HEK293 (cell line): ENCODE results near the gene ARHGAP26.

ENCODE experiments used
- CTCF ChIA-PET: fragments of 350-600 bp; formaldehyde crosslinking; extraction: SDS; loops from one replicate; lab custom pipeline; 2021; ENCODE audit warnings: antibody characterized with exemption; lab: Yijun Ruan, JAX
- POLR2A ChIA-PET: fragments of 300-600 bp; formaldehyde crosslinking; extraction: SDS; loops from one replicate; lab custom pipeline; 2020; ENCODE audit warnings: antibody characterized with exemption, inconsistent platforms; lab: Yijun Ruan, JAX
- H3K27ac ChIP-seq: fragments of 200-500 bp; sonication (Bioruptor generic); 2 replicates; pipeline ENCODE4 v1.5.1; 2014; ENCODE audit warnings: low read depth, low read length, control low read depth, inconsistent platforms; ENCODE audit errors: extremely low read depth
- H3K36me3 ChIP-seq, 2 experiments: fragments of 200-500 bp in 1 of 2; sonication (Bioruptor generic) in 1 of 2; 1 replicate in 1 of 2; 2 replicates in 1 of 2; pipeline ENCODE4 v1.5.1; 2014 to 2017; ENCODE audit warnings: inconsistent platforms in 2 of 2, low read length in 2 of 2; ENCODE audit not compliant: control insufficient read depth in 2 of 2, insufficient read depth in 1 of 2
- H3K4me1 ChIP-seq: fragments of 200-500 bp; sonication (Bioruptor generic); 2 replicates; pipeline ENCODE4 v1.5.1; 2014; ENCODE audit warnings: mild to moderate bottlenecking, low read length, inconsistent platforms; ENCODE audit not compliant: control insufficient read depth, insufficient read depth
- H3K4me3 ChIP-seq: 2 replicates; pipeline ENCODE4 v1.5.1; 2011; ENCODE audit warnings: low read depth, mild to moderate bottlenecking, control low read depth, low read length, moderate library complexity
- H3K9me3 ChIP-seq: fragments of 200-500 bp; sonication (Bioruptor generic); 2 replicates; pipeline ENCODE4 v1.5.1; 2014; ENCODE audit warnings: low read depth, low read length, inconsistent platforms; ENCODE audit not compliant: control insufficient read depth, insufficient read depth
- BCL11A ChIP-seq: fragments of 450-650 bp; formaldehyde crosslinking; IDR thresholded peaks from 2 replicates; pipeline ENCODE4 v1.5.1; 2016; ENCODE audit warnings: low read depth, missing biosample characterization, missing genetic modification characterization
- SP2 ChIP-seq: fragments of 450-650 bp; formaldehyde crosslinking; IDR thresholded peaks from 2 replicates; pipeline ENCODE4 v1.5.1; 2016; ENCODE audit warnings: missing biosample characterization, missing genetic modification characterization
- SP7 ChIP-seq: fragments of 450-650 bp; formaldehyde crosslinking; IDR thresholded peaks from 2 replicates; pipeline ENCODE4 v1.5.1; 2016; ENCODE audit warnings: missing biosample characterization, missing genetic modification characterization
- TRIM28 ChIP-seq: IDR thresholded peaks from 2 replicates; pipeline ENCODE4 v1.6.1; 2011; ENCODE audit warnings: low read length, control low read depth, borderline replicate concordance
- WT1 ChIP-seq: fragments of 450-650 bp; formaldehyde crosslinking; IDR thresholded peaks from 2 replicates; pipeline ENCODE4 v1.5.1; 2016; ENCODE audit warnings: missing biosample characterization, missing genetic modification characterization
- ZBTB20 ChIP-seq: fragments of 450-650 bp; formaldehyde crosslinking; IDR thresholded peaks from 2 replicates; pipeline ENCODE4 v1.5.1; 2016; ENCODE audit warnings: missing biosample characterization, missing genetic modification characterization
- ZBTB7A ChIP-seq: fragments of 450-650 bp; formaldehyde crosslinking; IDR thresholded peaks from 2 replicates; pipeline ENCODE4 v1.5.1; 2016; ENCODE audit warnings: low read depth, missing biosample characterization, missing genetic modification characterization
- ZNF121 ChIP-seq: fragments of 450-650 bp; formaldehyde crosslinking; IDR thresholded peaks from 2 replicates; pipeline ENCODE4 v1.5.1; 2016; ENCODE audit warnings: missing biosample characterization, missing genetic modification characterization
- ZNF140 ChIP-seq: fragments of 450-650 bp; formaldehyde crosslinking; IDR thresholded peaks from 2 replicates; pipeline ENCODE4 v1.5.1; 2016; ENCODE audit warnings: missing biosample characterization, missing genetic modification characterization
- ZNF157 ChIP-seq: fragments of 450-650 bp; formaldehyde crosslinking; IDR thresholded peaks from 2 replicates; pipeline ENCODE4 v1.5.1; 2016; ENCODE audit warnings: missing biosample characterization, missing genetic modification characterization
- ZNF354C ChIP-seq: fragments of 450-650 bp; formaldehyde crosslinking; IDR thresholded peaks from 2 replicates; pipeline ENCODE4 v1.5.1; 2016; ENCODE audit warnings: missing biosample characterization, missing genetic modification characterization, low read depth, borderline replicate concordance
- ZNF366 ChIP-seq: fragments of 450-650 bp; formaldehyde crosslinking; conservative IDR thresholded peaks from 2 replicates; pipeline ENCODE4 v1.5.1; 2016; ENCODE audit warnings: missing biosample characterization, missing genetic modification characterization
- ZNF404 ChIP-seq: fragments of 450-650 bp; formaldehyde crosslinking; IDR thresholded peaks from 2 replicates; pipeline ENCODE4 v1.5.1; 2017; ENCODE audit warnings: missing biosample characterization, missing genetic modification characterization
- ZNF423 ChIP-seq: fragments of 450-650 bp; formaldehyde crosslinking; IDR thresholded peaks from 2 replicates; pipeline ENCODE4 v1.5.1; 2016; ENCODE audit warnings: missing biosample characterization, missing genetic modification characterization
- ZNF596 ChIP-seq: fragments of 450-650 bp; IDR thresholded peaks from 2 replicates; pipeline ENCODE4 v1.5.0; 2018; ENCODE audit warnings: missing biosample characterization, mild to moderate bottlenecking, missing genetic modification characterization, moderate library complexity
- ZNF654 ChIP-seq: fragments of 450-650 bp; formaldehyde crosslinking; IDR thresholded peaks from 2 replicates; pipeline ENCODE4 v1.5.1; 2016; ENCODE audit warnings: low read depth, missing biosample characterization, missing genetic modification characterization
- ZNF701 ChIP-seq: fragments of 450-650 bp; formaldehyde crosslinking; IDR thresholded peaks from 2 replicates; pipeline ENCODE4 v1.5.1; 2016; ENCODE audit warnings: missing biosample characterization, missing genetic modification characterization
- ZSCAN23 ChIP-seq: fragments of 450-650 bp; formaldehyde crosslinking; IDR thresholded peaks from 2 replicates; pipeline ENCODE4 v1.5.1; 2016; ENCODE audit warnings: missing biosample characterization, missing genetic modification characterization
- TF ChIP-seq, protein P1 (sequence below): fragments of 450-650 bp; IDR thresholded peaks from 2 replicates; pipeline ENCODE4 v1.5.1; 2018; ENCODE audit warnings: missing biosample characterization, mild to moderate bottlenecking, missing genetic modification characterization
- TF ChIP-seq, protein P2 (sequence below): fragments of 450-650 bp; formaldehyde crosslinking; optimal IDR thresholded peaks from 2 replicates; pipeline ENCODE3; 2016; ENCODE audit warnings: missing biosample characterization, mild to moderate bottlenecking, missing genetic modification characterization
- TF ChIP-seq, protein P3 (sequence below): fragments of 450-650 bp; formaldehyde crosslinking; IDR thresholded peaks from 2 replicates; pipeline ENCODE4 v1.5.1; 2016; ENCODE audit warnings: missing biosample characterization, missing genetic modification characterization
- TF ChIP-seq, protein P4 (sequence below): fragments of 450-650 bp; formaldehyde crosslinking; IDR thresholded peaks from 2 replicates; pipeline ENCODE4 v1.5.1; 2017; ENCODE audit warnings: missing biosample characterization, missing genetic modification characterization
- TF ChIP-seq, protein P5 (sequence below): fragments of 450-650 bp; formaldehyde crosslinking; IDR thresholded peaks from 2 replicates; pipeline ENCODE4 v1.5.1; 2016; ENCODE audit warnings: missing biosample characterization, missing genetic modification characterization
- TF ChIP-seq, protein P6 (sequence below): fragments of 450-650 bp; formaldehyde crosslinking; IDR thresholded peaks from 2 replicates; pipeline ENCODE4 v1.5.1; 2016; ENCODE audit warnings: missing biosample characterization, missing genetic modification characterization

The ARHGAP26 gene

DNA sequence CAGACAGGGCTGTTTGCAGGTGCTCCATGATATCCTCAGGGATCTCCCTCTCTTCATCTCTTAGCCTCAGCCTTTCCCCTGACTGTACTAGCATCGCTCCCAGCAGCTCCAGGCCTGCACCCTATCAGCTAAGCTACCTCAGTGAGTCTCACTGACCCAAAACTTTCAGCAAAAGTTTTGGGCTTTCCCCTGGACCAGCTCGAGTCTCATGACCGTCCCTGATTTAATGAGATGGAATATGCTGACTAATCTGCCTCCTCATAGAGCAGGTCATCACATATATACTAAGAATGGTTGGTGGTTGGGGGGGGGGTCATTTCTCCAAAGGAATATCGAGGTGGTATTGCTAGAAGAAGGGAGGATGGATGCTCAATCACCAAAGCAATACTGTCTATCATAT lies 481.8 kb downstream of the ARHGAP26 start (continued):
- TF ChIP-seq, protein P1, sequence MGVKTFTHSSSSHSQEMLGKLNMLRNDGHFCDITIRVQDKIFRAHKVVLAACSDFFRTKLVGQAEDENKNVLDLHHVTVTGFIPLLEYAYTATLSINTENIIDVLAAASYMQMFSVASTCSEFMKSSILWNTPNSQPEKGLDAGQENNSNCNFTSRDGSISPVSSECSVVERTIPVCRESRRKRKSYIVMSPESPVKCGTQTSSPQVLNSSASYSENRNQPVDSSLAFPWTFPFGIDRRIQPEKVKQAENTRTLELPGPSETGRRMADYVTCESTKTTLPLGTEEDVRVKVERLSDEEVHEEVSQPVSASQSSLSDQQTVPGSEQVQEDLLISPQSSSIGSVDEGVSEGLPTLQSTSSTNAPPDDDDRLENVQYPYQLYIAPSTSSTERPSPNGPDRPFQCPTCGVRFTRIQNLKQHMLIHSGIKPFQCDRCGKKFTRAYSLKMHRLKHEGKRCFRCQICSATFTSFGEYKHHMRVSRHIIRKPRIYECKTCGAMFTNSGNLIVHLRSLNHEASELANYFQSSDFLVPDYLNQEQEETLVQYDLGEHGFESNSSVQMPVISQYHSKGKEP (tag by site-specific recombination), result no peak
- TF ChIP-seq, protein P2, sequence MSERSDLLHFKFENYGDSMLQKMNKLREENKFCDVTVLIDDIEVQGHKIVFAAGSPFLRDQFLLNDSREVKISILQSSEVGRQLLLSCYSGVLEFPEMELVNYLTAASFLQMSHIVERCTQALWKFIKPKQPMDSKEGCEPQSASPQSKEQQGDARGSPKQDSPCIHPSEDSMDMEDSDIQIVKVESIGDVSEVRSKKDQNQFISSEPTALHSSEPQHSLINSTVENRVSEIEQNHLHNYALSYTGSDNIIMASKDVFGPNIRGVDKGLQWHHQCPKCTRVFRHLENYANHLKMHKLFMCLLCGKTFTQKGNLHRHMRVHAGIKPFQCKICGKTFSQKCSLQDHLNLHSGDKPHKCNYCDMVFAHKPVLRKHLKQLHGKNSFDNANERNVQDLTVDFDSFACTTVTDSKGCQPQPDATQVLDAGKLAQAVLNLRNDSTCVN, result no peak
- TF ChIP-seq, protein P3, sequence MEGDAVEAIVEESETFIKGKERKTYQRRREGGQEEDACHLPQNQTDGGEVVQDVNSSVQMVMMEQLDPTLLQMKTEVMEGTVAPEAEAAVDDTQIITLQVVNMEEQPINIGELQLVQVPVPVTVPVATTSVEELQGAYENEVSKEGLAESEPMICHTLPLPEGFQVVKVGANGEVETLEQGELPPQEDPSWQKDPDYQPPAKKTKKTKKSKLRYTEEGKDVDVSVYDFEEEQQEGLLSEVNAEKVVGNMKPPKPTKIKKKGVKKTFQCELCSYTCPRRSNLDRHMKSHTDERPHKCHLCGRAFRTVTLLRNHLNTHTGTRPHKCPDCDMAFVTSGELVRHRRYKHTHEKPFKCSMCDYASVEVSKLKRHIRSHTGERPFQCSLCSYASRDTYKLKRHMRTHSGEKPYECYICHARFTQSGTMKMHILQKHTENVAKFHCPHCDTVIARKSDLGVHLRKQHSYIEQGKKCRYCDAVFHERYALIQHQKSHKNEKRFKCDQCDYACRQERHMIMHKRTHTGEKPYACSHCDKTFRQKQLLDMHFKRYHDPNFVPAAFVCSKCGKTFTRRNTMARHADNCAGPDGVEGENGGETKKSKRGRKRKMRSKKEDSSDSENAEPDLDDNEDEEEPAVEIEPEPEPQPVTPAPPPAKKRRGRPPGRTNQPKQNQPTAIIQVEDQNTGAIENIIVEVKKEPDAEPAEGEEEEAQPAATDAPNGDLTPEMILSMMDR (tag by site-specific recombination), result no peak
- no peak for TF ChIP-seq ZNF157 (tag by site-specific recombination)
- TF ChIP-seq ZBTB20 (tag by site-specific recombination), result no peak
- TF ChIP-seq ZNF423 (tag by site-specific recombination), result no peak
- no peak for TF ChIP-seq ZNF140 (tag by site-specific recombination)
- TF ChIP-seq SP2, result no peak
- no peak for TF ChIP-seq WT1
- TF ChIP-seq ZNF121 (tag by site-specific recombination), result no peak
- no peak for TF ChIP-seq BCL11A
- TF ChIP-seq, all 188 proteins: peak for 0

DNA sequence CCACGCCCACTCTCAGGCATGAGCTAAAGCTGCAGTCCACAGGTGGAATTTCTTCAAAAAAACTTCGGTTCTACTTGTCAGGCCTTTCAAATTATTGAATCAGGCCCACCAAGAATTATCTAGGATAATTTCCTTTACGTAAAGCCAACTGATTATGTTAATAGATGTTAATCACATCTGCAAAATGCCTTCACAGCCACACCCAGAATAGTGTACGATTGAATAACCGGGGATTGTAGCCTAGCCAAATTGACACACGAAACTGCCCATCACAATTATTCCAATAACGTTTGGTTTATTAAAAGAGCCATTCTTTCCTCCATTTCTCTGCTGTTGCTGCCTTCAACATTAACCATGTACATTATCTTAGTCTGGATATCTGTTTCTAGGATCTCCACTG lies 484.6 kb downstream of the ARHGAP26 start:
- CTCF ChIA-PET, result interaction anchor here (0.8 kb wide), 1 partner anchor 144 kb away, joined by 3 read pairs; no protein-coding TSS in a partner anchor
- Histone ChIP-seq H3K9me3 (no peaks in the 10 kb centered on the region), H3K36me3 (no peaks in the 10 kb centered on the region), H3K4me1 (no peaks in the 10 kb centered on the region), H3K27ac (no peak overlapping the region), H3K4me3 (no peak overlapping the region)
- TF ChIP-seq, protein P4, sequence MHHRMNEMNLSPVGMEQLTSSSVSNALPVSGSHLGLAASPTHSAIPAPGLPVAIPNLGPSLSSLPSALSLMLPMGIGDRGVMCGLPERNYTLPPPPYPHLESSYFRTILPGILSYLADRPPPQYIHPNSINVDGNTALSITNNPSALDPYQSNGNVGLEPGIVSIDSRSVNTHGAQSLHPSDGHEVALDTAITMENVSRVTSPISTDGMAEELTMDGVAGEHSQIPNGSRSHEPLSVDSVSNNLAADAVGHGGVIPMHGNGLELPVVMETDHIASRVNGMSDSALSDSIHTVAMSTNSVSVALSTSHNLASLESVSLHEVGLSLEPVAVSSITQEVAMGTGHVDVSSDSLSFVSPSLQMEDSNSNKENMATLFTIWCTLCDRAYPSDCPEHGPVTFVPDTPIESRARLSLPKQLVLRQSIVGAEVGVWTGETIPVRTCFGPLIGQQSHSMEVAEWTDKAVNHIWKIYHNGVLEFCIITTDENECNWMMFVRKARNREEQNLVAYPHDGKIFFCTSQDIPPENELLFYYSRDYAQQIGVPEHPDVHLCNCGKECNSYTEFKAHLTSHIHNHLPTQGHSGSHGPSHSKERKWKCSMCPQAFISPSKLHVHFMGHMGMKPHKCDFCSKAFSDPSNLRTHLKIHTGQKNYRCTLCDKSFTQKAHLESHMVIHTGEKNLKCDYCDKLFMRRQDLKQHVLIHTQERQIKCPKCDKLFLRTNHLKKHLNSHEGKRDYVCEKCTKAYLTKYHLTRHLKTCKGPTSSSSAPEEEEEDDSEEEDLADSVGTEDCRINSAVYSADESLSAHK (tag by site-specific recombination), result peak; percentile 71; the same call in 1 of the 2 replicates
- TF ChIP-seq ZBTB7A, result no peak
- POLR2A ChIA-PET, result no interaction called here

DNA sequence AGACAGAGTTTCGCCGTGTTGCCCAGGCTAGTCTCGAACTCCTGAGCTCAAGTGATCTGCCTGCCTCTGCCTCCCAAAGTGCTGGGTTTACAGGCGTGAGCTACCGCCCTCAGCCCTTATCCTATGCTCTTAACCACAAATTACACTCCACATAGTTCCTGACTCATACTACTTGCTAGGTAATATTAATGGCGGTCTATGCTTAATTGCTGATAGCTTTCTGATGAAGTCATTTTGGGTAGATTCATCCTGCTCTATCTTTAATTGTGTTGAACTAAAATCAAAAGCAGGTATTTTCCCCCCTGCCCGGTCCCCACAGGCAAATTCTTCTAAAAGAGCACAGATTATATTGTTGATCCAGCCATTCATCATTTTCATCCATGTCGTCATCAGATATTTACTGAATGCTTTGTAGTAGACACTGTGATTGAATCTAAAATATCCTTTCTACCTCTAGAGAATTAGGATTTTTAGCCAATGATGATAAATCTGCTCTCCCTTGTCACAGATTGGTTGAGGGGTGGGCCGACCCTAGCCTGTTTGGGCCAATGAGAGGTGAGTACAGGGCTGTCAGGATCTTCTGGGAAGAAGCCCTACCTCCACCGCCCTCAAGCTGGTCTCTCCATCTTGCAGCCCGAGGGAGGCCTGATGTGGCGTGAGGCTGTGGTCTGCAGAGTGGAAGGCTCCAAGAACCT lies 488.5 kb downstream of the ARHGAP26 start:
- ChIA-PET CTCF (interaction anchor here (0.6 kb wide), 1 partner anchor 9 kb away, joined by 3 read pairs; no protein-coding TSS in a partner anchor), POLR2A (interaction anchor here (0.8 kb wide), 1 partner anchor 9 kb away, joined by 3 read pairs; no protein-coding TSS in a partner anchor)
- TF ChIP-seq, protein P5, sequence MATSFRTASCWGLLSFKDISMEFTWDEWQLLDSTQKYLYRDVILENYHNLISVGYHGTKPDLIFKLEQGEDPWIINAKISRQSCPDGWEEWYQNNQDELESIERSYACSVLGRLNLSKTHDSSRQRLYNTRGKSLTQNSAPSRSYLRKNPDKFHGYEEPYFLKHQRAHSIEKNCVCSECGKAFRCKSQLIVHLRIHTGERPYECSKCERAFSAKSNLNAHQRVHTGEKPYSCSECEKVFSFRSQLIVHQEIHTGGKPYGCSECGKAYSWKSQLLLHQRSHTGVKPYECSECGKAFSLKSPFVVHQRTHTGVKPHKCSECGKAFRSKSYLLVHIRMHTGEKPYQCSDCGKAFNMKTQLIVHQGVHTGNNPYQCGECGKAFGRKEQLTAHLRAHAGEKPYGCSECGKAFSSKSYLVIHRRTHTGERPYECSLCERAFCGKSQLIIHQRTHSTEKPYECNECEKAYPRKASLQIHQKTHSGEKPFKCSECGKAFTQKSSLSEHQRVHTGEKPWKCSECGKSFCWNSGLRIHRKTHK (tag by site-specific recombination), result no peak
- TF ChIP-seq, protein P6, sequence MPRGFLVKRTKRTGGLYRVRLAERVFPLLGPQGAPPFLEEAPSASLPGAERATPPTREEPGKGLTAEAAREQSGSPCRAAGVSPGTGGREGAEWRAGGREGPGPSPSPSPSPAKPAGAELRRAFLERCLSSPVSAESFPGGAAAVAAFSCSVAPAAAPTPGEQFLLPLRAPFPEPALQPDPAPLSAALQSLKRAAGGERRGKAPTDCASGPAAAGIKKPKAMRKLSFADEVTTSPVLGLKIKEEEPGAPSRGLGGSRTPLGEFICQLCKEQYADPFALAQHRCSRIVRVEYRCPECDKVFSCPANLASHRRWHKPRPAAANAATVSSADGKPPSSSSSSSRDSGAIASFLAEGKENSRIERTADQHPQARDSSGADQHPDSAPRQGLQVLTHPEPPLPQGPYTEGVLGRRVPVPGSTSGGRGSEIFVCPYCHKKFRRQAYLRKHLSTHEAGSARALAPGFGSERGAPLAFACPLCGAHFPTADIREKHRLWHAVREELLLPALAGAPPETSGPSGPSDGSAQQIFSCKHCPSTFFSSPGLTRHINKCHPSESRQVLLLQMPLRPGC, result no peak
- TF ChIP-seq ZNF354C (no peak), ZNF654 (tag by site-specific recombination) (no peak), ZNF596 (tag by site-specific recombination) (no peak), ZNF701 (tag by site-specific recombination) (no peak), ZNF366 (no peak), ZSCAN23 (no peak), SP7 (tag by site-specific recombination) (no peak), TRIM28 (no peak), ZNF404 (tag by site-specific recombination) (no peak)

More for the DNA sequence above, 488.5 kb downstream of the ARHGAP26 start:
- Histone ChIP-seq H3K9me3 (no peaks in the 10 kb centered on the region), H3K4me3 (no peak overlapping the region), H3K27ac (no peak overlapping the region), H3K4me1 (no peaks in the 10 kb centered on the region), H3K36me3 (no peaks in the 10 kb centered on the region)
